ENCODE results near the gene TKTL1.

The TKTL1 gene

GRCh38 chrX:154365052-154365600, 69.5 kb downstream of the TKTL1 start:
- no peak for DNase-seq

- no peak for DNase-seq
These were observed 70.5 kb downstream of the TKTL1 start for GRCh38 chrX:154365997-154366665.

GRCh38 chrX:154366666-154367055, 71.1 kb downstream of the TKTL1 start:
- DNase-seq: no peak

- DNase-seq: no peak
These were observed 72.1 kb downstream of the TKTL1 start for GRCh38 chrX:154367474-154368308.

GRCh38 chrX:154368630-154369448, 73.2 kb downstream of the TKTL1 start:
- peak; percentile 87 for DNase-seq

- peak; percentile 67 for DNase-seq
These were observed 74.1 kb downstream of the TKTL1 start for GRCh38 chrX:154369449-154370299.

GRCh38 chrX:154370300-154371016, 74.9 kb downstream of the TKTL1 start:
- DNase-seq: no peak

- peak; percentile 90 for DNase-seq
These were observed 75.6 kb downstream of the TKTL1 start for GRCh38 chrX:154371017-154371788.

GRCh38 chrX:154371789-154372300, 76.2 kb downstream of the TKTL1 start:
- no peak for DNase-seq

- peak; percentile 29 for DNase-seq
These were observed 77.0 kb downstream of the TKTL1 start for GRCh38 chrX:154372612-154373022.

GRCh38 chrX:154373340-154374306, 78.0 kb downstream of the TKTL1 start:
- DNase-seq: no peak

- DNase-seq: no peak
These were observed 78.9 kb downstream of the TKTL1 start, which contains the start of gene FLNA for GRCh38 chrX:154374313-154375155. FLNA (minus strand) TSS chrX:154374634; CDS start chrX:154371245, 3,389 bp downstream.

GRCh38 chrX:154375156-154375504, 79.5 kb downstream of the TKTL1 start:
- DNase-seq: no peak

- no peak for DNase-seq
These were observed 81.2 kb downstream of the TKTL1 start for GRCh38 chrX:154376774-154377173.

- peak; percentile 30 for DNase-seq
These were observed 82.6 kb downstream of the TKTL1 start for GRCh38 chrX:154378059-154378798.

GRCh38 chrX:154378799-154379568, 83.4 kb downstream of the TKTL1 start, which contains the start of gene EMD:
EMD (plus strand) TSS chrX:154379295; CDS start chrX:154379485, 190 bp downstream.
- peak; percentile 94 for DNase-seq
